Cardiac fibroblast (primary cell): ENCODE results near the gene FBXW8.

ENCODE experiments used
- DNase-seq, 2 donors: peaks; one replicate each; pipeline versions ENCODE4 v3.0.0 to v3.0.0-alpha.2; 2010; ENCODE audit warnings: low read depth in 2 of 2
- H3K4me3 ChIP-seq, 2 donors: replicated peaks in 1 of 2; 1 replicate in 1 of 2; 2 replicates in 1 of 2; pipeline ENCODE4 v1.5.1; 2011; ENCODE audit warnings: low read depth in 2 of 2, low read length in 2 of 2, mild to moderate bottlenecking in 2 of 2, moderate library complexity in 1 of 2
- CTCF ChIP-seq: IDR thresholded peaks from one replicate; pipeline ENCODE4 v1.5.1; 2011; ENCODE audit warnings: low read depth, mild to moderate bottlenecking, low read length, inconsistent platforms

Gene FBXW8

GRCh38 chr12:117069926-117070900 lies 159.5 kb downstream of the FBXW8 start:
- TF ChIP-seq CTCF: no peak
- H3K4me3 ChIP-seq: no peak overlapping the region
- no peak for DNase-seq

GRCh38 chr12:117071009-117071408 lies 160.3 kb downstream of the FBXW8 start:
- H3K4me3 ChIP-seq: no peak overlapping the region
- TF ChIP-seq CTCF: no peak
- no peak for DNase-seq

DNA sequence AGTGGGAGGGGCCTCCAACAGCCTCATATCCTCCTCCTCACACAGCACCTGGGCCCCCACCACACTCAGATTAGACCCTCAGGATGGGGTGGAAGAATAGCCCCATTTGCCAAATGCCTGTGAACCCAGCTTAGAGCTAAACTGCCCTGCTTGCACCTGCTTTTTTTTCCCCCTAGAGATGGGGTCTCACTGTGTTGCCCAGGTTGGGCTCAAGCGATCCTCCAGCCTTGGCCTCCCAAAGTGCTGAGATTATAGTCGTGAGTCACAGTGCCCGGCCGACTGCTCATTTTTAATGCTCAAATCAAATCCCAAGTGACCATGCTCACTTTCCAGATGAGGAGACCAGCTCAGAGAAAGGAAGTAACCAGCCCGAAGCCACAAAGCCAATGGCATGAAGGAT lies 161.4 kb downstream of the FBXW8 start:
- no peak for DNase-seq
- H3K4me3 ChIP-seq: no peak overlapping the region
- TF ChIP-seq CTCF: no peak

DNA sequence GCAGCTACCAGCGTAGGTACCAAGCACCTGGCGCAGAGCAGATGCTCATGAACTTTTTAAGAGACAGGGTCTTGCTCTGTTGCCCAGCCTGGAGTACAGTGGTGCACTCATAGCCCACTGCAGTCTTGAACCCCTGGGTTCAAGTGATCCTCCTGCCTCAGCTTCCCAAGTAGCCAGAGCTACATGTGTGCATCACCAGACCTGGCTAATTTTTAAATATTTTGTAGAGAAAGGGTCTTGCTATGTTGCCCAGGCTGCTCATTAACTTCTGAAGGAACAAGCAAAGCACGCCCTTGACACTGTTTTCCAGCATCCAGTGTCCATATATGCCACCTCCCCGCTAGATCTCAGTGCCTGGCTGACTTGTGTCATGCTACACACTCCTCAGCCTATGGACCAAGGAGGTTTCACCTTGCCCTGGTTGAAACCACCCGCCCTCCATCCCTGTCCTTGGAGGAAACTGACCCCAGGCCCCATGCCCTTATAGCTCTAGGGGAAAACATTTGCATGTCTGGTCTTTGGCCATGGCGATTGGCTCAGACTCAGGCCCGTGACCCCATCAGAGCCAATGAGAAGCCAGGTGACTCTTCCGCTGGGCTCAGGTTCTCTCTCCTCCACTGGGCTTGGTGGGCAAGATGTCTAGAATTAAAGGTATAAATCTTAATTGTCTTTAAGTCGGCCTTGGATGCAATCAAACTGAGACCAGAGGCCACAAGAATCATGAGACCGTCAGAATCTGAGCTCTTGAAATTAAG lies 162.2 kb downstream of the FBXW8 start:
- DNase-seq: no peak
- TF ChIP-seq CTCF: no peak
- H3K4me3 ChIP-seq: no peak overlapping the region

GRCh38 chr12:117073611-117074010 lies 162.9 kb downstream of the FBXW8 start:
- TF ChIP-seq CTCF: no peak
- no peak for DNase-seq
- no peak overlapping the region for H3K4me3 ChIP-seq

- no peak for DNase-seq
- no peak for TF ChIP-seq CTCF
- H3K4me3 ChIP-seq: no peak overlapping the region
These were observed 165.9 kb downstream of the FBXW8 start for GRCh38 chr12:117076410-117077372.
